Measurements from ENCODE around the gene CALM3.
"Not testable (repeated sequence)": the region's sequence is repeated elsewhere in the genome, so short reads cannot be mapped to it uniquely, and the experiment has no call there.

The CALM3 gene

DNA sequence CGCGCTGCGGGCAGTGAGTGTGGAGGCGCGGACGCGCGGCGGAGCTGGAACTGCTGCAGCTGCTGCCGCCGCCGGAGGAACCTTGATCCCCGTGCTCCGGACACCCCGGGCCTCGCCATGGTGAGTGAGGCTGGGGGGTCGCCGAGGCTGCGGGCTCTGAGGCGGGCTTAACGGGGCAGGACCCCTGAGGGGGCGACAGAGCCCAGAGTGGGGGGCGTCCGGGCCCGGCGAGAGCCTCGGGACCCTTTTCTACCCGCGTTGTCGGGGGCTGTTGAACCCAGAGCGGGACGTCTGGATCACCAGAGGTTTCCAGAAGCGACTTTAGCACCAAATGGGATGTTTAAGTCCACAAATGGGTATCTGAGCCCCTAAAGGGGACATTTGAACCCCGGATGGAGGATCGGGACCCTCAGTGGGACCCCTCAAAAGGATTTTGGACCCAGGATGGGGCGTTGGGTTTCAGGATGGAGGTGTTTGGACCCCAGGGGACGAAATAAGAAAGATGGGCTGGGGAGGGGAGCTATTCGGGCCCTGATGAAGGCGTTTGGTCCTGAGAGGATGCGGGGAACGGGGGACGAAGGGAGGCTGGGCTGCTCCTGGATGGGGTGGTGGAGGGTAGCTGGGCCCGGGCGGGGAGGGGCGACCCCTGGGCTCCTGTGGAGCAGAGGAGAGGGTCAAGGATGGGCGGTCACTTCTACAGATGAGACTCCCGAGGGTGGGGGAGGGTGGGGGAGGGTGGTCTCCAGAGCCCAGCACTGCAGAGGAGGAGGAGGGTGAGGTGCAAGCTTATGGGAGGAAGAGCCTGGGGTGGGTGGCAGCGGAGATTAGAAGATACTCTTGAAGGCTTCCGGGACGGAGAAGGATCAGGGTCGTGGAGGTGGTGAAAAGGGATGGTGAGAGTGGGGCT lies at the start of gene CALM3:
TSS of gene CALM3 (plus strand) at position 13 of the 907 bp plus-strand sequence. CDS start at position 118, 105 bp downstream.
- no peak for DNase-seq

DNA sequence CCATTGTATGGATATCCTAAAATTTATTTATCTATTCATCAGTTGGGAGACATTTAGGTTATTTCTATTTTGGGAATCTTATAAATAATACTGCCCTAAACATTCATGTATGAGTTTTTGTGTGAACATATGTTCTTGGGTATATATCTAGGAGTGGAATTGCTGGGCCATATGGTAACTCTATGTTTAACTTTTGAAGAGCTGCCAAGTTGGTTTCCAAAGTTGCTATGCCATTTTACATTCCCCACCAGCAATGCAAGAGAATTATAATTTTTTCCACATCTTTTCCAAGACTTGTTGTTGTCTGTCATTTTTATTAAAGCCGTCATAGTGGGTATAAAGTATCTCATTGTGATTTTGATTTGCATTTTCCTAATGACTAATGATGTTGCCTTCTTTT lies 48.2 kb upstream of the CALM3 start:
- DNase-seq, result no peak

DNA sequence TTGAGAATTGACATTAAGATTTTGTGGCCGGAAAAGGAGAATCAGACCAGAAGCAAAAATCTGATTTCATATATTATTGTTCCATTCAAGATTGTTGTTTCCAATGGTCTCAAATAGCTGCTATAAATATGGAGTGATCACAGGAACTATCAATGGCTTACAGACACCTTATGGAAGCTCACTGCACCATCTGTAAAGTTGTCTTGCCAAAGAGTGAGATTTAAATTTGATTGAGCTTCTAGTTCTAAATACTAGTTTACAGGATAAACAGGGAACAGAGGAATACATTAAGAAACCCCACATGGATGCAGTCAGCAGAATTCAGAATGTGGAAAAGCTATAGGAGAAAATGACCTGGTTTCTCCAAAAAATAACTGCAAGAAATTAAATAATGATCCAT lies 47.0 kb upstream of the CALM3 start:
- no peak for DNase-seq

DNA sequence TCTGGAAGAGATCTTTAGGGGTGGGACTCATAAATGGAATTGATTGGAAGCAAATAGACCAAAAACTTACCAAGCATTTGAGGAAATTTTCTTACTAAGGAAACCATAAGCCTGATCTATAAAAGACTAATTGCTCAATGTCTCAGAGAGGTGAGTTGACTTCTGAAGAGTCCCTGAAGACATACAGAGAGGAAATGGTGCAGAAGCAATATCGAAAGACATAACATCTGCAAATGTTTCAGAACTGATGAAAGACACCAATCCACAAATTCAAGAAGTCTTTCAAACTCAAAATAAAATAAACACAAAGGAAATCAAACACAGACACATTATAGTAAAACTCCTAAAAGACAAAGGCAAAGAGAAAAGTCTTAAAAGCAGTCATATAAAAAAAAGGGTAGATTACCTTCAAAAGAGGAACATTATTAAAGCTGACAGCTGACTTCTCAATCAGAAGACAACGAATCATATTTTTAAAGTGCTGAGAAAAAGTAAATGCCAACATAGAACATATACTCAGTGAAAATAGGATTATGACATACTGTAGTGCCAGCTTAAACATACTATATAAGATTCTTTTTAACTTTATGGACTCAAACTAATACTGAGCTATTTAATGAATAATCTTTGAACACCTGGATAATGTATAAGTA lies 45.4 kb upstream of the CALM3 start:
- no peak for DNase-seq

DNA sequence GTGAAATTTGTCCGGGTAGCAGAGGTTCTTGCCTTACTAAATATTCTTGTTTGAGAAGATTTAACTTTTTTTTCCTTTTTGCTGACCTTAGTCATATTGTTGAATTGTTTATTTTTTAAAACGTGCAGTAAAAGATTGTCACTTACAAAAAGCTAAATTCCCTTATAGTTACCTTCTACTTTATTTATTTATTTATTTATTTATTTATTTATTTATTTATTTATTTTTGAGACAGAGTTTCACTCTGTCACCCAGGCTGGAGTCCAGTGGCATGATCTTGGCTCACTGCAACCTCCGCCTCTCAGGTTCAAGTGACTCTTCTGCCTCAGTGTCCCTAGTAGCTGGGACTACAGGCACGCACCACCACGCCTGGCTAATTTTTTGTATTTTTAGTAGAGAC lies 44.7 kb upstream of the CALM3 start:
- not testable (repeated sequence) for DNase-seq

DNA sequence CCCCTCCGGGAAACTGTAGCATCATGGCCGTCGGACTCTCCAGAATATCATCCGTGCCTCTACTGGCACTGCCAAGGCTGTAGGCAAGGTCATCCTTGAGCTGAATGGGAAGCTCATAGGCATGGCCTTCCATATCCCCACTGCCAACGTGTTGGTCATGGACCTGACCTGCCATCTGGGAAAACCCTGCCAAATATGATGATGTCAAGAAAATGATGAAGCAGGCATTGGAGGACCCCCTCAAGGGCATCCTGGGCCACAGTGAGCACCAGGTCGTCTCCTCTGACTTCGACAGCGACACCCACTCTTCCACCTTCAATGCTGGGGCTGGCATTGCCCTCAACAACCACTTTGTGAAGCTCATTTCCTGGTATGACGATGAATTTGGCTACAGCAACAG lies 41.9 kb upstream of the CALM3 start:
- no peak for DNase-seq

DNA sequence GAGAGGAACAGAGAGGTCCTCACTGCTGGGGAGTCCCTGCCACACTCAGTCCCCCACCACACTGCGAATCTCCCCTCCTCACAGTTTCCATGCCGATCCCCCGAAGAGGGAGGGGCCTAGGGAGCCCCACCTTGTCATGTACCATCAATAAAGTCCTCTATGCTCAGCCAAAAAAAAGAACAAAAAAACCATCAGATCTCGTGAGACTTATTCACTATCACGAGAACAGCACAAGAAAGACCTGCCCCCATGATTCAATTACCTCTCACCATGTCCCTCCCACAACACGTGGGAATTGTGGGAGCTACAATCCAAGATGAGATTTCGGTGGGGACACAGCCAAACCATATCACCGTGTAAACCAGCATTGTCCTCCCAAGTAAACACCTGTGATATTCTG lies 41.5 kb upstream of the CALM3 start:
- not testable (repeated sequence) for DNase-seq

DNA sequence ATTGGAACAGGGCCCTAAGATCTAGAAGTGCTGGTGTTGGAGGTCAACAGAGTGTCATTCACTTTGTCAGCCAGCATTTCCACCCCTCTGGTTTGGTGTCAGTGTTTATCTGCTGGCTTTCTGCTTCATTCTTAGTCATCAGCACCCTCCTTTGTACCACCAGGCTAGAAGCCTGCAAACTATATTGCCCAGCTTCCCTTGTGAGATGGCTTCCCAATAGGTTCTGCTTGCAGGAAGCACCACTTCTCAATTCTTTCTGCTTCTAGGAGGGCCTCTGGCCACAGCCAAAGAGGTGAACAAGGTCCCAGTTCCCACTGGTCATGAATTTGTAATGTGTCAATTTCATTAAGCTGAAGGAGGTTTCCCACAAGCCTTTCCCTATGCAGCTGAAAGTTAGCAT lies 36.4 kb upstream of the CALM3 start:
- no peak for DNase-seq

DNA sequence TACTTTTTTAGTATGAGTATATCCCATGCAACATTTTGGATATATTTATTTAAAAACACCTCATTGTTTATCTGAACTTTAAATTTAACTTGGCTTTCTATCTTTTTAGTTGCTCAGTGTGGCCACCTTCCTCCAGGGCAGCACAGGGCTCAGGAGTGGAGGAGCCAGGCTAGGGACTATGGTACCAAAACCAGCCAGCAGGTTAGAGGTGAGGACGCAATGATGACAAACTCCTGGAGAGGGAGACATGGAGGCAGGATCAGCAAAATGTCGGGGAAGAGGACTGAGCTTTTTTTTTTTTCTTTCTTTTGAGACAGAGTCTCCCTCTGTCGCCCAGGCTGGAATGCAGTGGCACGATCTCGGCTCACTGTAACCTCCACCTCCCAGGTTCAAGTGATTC lies 29.6 kb upstream of the CALM3 start:
- DNase-seq, result no peak

DNA sequence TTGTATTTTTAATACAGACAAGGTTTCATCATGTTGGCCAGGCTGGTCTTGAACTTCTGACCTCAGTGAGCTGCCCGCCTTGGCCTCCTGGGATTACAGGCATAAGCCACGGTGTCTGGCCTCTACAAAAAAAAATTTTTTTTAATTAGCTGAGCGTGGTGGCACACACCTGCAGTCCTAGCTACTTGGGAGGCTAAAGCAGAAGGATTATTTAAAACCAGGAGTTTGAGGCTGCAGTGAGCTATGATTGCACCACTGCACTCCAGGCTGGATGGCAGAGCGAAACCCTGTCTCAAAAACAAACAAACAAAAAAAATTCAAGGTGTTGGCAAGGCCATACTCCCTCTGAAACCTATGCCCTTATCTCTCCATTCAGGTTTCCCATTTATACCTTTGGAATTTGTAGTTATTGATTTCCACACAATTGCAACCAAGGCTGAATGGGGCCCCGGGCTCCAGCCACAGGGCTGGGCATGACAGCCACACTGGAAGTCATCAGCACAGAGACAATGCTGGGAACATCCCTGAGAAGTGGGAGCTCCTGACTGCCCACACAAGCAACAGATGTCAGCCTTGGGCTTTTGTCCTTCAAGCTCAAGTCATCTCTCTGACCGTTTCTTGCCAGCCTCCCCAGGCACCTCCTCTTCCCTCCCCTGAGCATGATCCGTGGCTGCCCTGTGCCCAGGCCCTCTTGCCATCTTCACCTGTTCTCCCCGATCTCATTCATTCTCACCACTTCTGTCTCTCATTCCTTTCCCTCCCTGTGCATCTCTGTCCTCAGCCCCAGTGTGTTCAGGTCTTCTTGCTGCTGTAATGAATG lies 27.2 kb upstream of the CALM3 start:
- no peak for DNase-seq

DNA sequence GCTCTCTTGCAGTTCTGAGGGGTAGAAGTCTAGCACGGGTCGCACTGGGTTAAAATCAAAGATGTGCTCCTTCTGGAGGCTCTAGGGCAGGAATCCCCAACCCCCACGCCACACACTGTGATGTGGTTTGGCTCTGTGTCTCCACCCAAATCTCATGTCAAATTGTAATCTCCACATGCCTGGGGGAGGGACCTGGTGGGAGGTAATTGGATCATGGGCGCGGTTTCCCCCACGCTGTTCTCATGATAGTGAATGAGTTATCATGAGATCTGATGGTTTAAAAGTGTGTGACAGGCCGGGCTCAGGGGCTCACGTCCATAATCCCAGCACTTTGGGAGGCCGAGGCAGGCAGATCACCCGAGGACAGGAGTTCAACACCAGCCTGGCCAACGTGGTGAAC lies 26.6 kb upstream of the CALM3 start:
- DNase-seq, result no peak

DNA sequence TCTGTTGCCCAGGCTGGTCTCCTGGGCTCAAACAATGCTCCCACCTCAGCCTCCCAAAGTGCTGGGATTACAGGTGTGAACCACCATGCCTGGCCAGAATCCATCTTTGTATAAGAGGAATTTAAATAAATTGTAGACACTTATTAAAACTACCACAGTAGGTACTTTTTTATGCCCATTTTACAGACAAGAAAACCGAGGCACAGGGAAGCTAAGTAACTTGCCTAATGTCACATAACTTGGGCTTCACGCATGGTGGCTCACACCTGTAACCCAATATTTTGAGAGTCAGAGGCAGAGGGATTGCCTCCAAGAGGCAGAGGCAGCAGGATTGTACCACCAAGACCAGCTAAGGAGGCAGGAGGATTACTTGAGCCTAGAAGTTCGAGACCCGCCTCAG lies 22.7 kb upstream of the CALM3 start:
- DNase-seq, result no peak

DNA sequence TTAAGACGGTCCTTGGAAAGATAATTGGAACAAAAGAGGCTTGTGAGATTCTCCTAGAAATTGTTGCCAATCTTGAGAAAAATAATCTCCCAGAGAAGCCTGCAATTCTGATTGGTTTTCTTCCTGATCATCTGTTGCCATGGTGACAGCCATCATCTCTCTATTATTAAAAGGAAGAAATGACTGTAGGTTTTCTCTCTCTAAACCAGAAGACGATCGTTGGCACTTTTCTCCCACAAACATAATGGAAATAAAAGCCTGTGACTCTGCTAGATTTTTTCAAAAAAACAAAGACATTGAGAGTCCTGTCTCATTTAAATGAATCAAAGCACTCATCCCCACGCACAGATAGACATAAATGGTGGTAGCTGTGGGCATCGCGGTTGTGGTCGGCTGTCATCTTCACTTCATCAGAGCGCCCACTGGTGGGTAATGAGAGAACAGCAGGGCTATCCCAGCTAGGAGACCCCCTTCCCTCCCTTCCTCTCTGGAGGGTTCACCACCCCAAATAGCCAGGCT lies 21.7 kb upstream of the CALM3 start:
- DNase-seq, result peak; percentile 11

DNA sequence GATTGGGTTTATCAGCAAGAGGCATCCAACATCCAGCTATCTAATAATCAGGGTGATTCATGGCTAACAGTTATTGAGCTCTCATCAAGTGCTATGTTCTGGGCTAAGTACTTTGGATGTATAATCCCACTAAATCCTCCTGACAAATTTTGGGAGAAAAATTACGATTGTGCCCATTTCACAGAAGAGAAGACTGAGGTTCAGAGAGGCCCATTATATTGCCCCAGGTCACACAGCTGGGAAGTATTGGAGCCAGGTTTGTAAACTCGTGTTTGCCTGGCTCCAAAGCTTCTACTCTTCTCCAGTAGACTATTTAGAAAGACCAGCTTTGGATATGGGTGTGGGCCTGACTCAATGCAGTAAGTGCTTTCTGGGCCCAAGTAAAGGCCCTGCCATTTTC lies 20.9 kb upstream of the CALM3 start:
- DNase-seq, result no peak

DNA sequence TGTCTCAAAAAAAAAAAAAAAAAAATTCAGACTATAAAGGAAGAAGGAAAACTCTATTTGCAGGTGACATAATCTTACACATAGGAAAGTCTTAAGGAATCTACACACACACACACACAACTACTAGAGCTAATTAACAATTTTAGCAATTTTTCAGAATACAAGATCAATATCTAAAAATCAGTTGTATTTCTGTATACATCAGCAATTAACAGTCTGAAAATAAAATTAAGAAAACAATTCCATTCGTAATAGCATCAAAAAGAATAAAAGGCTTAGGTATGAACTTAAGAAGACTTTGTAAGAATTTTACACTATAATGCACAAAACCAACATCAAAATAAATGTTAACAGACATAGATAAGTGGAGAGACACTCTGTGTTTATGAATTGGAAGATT lies 15.6 kb upstream of the CALM3 start:
- no peak for DNase-seq

DNA sequence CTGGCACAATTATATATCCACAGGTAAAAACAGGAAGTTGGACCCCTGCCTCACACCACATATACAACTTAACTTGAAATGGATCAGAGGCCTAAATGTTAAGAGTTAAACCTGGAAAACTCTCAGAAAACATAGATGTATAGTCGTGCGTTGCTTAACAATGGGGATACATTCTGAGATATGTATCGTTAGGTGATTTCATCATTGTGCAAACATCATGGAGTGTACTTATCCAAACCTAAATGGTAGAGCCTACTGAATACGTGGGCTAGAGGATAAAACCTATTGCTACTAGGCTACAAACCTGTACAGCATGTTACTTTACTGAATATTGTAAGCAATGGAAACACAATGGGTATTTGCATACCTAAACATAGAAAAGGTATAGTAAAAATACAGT lies 14.8 kb upstream of the CALM3 start:
- no peak for DNase-seq

DNA sequence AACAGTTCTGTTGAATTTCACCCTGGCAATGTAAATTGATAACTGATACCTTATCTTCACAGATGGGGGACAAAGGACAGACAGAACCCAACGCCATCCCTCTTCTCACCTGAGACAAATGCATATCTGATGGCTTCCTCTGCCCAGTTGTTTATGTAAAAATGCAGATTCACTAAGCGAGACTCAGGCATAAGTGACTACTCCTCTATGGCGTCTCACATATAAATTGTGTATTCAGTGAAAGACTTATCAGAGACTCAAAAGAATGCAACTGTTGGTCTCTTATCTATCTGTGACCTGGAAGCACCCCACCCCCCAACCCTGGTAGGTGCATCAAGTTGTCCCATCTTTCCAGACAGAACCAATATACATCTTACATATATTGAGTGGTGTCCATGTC lies 13.3 kb upstream of the CALM3 start:
- no peak for DNase-seq

DNA sequence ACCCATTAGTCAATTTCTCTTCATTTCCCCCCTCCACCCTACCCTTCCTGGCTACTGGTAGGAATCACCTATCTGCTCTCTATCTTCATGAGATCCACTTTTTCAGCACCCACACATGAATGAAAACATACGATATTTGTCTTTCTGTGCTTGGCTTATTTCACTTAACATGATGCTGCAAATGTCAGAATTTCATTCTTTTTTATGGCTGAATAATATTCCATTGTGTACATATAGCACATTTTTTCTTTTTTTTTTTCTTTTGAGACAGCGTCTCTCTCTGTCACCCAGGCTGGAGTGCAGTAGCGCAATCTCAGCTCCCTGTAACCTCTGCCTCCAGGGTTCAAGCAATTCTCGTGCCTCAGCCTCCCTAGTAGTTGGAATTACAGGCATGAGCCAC lies 9.9 kb upstream of the CALM3 start:
- DNase-seq, result no peak

DNA sequence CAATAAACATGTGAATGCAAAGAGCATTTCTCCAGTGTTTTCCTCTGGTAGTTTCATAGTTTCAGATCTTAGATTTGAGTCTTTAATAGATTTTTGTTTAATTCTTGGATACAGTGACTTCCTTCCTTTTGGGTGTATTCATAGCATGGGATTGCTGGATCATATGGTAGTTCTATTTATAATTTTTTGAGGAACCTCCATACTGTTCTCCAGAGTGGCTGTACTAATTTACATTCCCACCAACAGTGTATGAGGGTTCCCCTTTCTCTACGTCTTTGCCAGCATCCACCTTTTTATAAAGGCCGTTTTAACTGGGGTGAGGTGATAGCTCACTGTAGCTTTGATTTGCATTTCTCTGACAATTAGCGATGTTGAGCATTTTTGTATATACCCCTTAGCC lies 9.3 kb upstream of the CALM3 start:
- DNase-seq, result no peak

DNA sequence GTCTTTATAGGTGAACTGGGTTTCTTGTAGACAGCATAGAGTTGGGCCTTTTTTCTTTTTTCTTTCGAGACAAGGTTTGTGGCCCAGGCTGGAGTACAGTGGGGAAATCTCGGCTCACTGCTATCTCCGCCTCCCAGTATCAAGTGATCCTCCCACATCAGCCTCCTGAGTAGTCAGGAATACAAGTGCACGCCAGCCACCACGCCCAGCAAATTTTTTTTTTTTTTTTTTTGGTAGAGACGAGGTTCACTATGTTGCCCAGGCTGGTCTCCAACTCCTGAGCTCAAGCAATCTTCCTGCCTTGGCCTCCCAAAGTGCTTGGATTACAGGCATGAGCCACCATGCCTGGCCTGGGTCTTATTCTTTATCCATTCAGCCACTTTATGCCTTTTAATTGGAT lies 5.1 kb upstream of the CALM3 start:
- no peak for DNase-seq

DNA sequence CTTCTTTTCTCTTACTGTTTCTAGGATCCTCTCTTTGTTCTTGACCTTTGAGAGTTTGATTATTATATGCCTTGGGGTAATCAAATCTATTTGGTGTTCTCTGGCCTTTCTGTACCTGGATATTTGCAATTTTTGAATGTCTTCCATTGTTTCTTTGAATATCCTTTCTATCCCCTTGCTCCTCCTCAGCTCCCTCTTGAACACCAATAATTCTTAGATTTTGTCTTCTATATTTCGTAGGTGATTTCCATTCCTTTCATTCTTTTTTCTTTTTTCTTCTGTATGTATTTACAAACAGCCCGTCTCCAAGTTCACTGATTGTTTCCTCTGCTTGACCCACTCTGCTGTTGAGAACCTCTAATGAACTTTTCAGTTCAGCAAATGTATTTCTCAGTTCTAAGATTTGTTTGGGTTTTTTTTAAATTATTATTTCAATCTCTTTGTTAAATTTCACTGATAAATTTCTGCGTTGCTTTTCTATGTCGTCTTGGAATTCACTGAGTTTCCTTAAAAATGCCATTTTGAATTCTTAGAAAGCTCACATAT lies 2.7 kb upstream of the CALM3 start:
- no peak for DNase-seq

DNA sequence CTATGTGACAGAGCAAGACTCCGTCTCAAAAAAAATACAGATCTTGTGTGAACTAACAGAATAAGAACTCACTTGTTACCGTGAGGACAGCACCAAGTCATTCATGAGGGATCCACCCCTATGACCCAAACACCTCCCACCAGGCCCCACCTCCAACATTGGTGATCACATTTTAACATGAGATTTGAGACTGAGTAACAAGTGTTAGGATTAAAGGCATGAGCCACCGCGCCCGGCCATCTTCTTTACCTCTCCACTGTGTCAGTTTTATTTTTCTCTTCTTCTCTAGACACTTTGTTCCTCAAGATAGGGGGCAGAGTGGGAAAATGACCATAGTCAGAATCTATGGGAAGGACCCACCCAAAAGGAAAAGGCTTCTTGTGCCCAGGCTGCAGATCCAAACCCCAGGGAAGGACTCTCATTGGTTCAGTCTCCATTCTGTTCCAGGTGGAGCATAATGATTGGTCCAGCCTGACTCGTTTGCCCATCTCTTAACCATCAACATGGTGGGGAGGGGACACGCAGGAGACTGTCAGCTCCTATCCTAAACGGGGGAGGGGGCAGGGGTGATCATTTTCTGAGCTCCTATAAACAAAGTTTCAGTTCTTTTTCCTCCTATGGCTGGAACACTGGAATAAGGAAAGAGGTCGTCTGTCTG lies 1.3 kb upstream of the CALM3 start:
- DNase-seq, result no peak

Measured in NCI-H526 treated with DMSO at 0.1 percent for 48 hours (cell line).